GM19238 (cell line): Measurements from ENCODE around the gene RALGDS.

Experiments used
- DNase-seq: peaks from one replicate; pipeline ENCODE4 v3.0.0; 2011; ENCODE audit warnings: low spot score; ENCODE audit not compliant: insufficient read length

Gene RALGDS

GRCh38 chr9:133055788-133056420, 65.1 kb downstream of the RALGDS start:
- DNase-seq, result no peak

DNA sequence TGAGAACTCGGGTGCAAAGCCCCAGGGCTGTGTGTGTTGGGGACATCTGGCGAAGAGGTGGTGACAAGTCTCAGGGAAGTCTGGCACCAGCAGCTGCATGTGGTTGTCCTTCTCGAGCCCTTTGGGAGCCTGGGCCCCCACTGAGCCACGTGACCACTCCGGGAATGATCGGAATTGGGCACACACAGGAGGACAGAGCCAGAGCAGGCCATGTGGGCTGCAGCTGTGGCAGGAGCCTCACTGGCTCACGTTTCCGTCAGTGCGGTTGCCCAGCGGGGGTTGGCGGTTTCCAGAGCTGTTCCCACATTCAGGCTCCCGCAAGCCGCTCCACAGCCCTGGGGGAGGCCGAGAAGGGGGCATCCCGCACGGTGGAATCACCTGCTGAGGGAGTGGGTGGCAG, 66.1 kb downstream of the RALGDS start:
- no peak for DNase-seq

DNA sequence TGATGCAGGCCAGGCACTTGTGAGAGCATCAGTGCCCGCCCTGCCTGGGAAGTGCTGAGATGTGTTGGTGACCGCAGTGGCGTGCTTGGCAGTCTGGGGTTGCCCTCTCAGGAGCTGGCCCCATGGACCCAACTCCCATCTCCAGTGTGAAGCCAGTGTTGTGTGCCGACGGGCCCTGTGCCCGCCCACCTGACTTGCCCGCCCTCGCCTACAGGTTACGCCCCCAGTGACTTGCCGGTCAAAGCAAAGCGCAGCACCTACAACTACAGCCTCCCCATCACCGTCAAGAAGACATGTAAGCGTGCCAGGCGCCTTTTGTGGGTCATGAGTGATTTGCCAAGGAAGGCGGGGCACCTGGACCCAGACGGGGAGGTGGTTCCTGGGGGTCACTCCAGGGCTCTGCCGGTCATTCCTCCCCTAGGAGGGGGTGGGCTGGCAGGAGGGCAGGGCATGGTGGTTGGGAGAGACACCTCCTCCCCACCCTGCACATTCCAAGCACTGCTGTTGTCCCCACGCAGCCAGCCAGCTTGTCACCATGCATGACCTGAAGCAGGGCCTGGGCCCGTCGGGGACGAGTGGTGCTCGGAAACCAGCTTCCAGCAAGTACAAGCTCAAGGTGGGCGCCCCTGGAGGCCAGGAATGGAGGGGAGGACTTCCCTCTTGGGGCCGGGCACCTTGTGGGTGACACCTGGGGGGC, 66.7 kb downstream of the RALGDS start:
- no peak for DNase-seq

- DNase-seq, result no peak
Measured at GRCh38 chr9:133051966-133052539, 69.0 kb downstream of the RALGDS start.

- no peak for DNase-seq
Measured at GRCh38 chr9:133051281-133051900, 69.6 kb downstream of the RALGDS start.

DNA sequence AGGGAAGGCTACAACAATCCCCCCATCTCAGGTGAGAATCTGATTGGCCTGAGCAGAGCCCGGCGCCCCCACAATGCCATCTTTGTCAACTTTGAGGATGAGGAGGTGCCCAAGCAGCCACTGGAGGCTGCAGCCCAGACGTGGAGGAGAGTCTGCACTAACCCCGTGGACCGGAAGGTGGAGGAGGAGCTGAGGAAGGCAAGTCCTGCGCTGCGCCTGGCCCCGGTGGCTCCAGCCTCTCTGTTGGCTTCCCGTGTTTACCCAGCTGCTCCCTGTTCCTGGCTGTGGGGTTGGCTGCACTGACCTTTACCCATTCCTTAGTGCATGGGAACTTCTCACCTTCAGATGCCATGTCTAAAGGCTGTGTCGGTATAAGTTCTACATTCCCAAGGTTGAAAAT, 70.3 kb downstream of the RALGDS start:
- no peak for DNase-seq

GRCh38 chr9:133050142-133050541, 70.9 kb downstream of the RALGDS start:
- no peak for DNase-seq

DNA sequence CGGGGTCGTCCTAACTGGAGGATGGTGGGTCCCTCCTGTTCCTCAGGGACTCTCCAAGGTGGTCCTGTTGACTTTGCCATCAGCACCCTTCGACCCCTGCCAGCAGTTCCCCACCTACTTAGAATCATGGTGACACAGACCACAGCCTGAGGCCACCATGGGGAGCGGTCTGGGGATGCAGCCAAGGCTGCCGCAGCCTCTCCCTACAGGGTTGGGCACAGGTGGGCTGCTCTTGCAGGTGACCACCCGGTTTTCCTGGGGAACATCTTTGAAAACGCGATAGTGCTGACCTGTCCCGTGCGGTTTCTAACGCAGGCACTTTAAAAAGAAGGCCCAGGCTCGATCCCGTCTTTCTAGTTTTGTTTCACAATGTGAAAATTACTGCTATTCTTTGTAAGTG, 72.0 kb downstream of the RALGDS start:
- no peak for DNase-seq

DNA sequence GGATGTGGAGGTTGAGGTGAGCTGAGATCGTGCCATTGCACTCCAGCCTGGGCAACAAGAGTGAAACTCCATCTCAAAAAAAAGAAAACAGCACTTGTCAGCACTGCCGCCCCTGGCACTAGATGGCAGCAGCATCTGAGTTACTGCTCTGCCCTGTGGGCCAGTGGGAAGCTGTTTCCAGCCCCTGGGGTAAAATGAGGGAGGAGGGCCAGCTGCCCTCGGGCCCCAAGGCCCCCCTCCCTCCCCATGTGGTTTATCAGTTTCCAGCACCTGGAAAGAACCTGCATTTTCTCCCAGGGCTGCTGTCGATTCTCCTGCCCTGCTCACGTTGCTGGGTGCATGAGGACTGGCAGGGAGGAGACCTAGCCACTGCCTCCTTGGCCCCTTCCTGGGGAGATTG, 72.4 kb downstream of the RALGDS start:
- no peak for DNase-seq
